ENCODE measurements around the gene OCRL. TPM values are rescaled to one million over a fixed set of nuclear protein-coding genes. Genes with fewer than 3 reads are reported as not detected.

The OCRL gene
- total RNA-seq = 2.2 TPM

DNA sequence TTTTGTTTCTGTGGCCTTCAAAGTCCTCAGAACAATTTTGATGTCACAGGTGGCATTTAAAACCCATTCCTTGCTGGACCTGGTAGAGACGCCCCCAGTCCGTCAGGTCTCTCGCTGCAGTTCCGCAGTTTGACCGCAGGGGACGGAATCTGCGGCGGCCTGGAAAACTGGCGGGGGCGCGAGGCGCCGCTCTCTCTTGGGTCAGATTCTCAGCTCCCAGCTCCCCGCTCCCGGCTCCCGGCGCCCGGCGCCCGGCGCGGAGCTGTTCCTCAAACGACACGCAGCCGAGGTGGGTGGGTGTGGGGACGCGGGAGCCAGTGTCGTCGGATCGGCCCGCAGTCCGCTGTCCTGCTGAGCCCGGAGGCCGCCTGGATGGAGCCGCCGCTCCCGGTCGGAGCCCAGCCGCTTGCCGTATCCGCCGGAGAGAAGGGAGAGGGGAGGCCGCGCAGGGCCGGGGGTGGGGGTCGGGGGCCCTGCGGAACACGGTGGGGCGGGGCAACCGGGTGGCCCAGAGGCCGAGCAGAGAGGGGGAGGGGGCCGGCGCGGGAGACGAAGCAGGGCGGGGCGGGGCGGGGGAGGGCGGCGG lies at the start of gene OCRL:
Gene OCRL, plus strand, starts transcription at position 192 of the 586 bp plus-strand sequence. Its CDS starts 181 bp downstream, at position 373.
- peak within 1 kb of the TSS; percentile 45 for H3K4me3 ChIP-seq (ENCODE audit: low read length)
- no peaks in the 10 kb centered on the region for H3K9me3 ChIP-seq (ENCODE audit: low read depth, low read length)
- H3K27me3 ChIP-seq (ENCODE audit: insufficient read depth, low read length) = no peaks in the 10 kb centered on the region
- H3K4me1 ChIP-seq (ENCODE audit: insufficient read depth, low read length) = peaks cover 6% of the 10 kb centered on the region

DNA sequence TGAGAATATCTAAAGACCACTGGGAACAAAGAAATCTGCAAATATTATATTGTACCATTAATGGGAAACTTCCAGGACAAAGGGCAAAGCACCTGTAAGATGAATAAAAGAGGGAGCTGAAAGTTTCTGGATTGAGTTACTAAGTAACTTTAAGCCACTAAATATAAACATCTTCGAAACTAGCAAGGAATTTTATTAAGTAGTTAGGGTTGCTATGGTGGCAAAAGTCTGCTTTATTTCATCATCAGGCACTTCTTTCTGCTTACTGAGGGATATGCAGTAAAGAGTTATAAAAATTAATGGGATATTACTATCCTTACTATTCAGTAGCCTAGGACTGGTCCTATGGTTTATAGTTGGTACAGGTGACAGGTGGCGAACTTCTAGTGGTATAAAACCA lies 49.7 kb upstream of the OCRL start:
- H3K9me3 ChIP-seq (ENCODE audit: low read depth, low read length) = no peaks in the 10 kb centered on the region
- no peaks in the 10 kb centered on the region for H3K27me3 ChIP-seq (ENCODE audit: insufficient read depth, low read length)
- H3K4me3 ChIP-seq (ENCODE audit: low read length) = no peak overlapping the region
- no peaks in the 10 kb centered on the region for H3K4me1 ChIP-seq (ENCODE audit: insufficient read depth, low read length)

DNA sequence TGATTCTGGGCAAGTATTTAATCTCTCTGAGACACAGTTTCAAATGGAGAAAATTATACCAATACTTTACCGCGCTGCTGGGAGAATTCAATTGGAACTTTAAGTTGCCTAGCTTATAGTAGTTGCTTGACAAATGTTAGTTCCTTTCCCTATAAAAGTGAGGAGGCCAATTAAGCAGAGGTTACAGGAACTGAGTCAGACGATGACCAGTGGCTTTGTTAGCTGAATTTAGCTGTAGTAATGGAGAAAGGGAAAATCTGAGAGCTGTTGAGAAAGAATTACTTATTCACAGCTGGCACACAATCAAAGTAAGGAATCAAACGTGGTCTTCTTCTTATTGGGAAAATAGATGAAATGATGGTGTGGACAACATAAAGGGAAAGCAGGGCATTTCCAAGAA lies 46.4 kb upstream of the OCRL start:
- Histone ChIP-seq H3K9me3 (ENCODE audit: low read depth, low read length) (no peaks in the 10 kb centered on the region), H3K4me1 (ENCODE audit: insufficient read depth, low read length) (no peaks in the 10 kb centered on the region), H3K4me3 (ENCODE audit: low read length) (no peak overlapping the region), H3K27me3 (ENCODE audit: insufficient read depth, low read length) (no peaks in the 10 kb centered on the region)

DNA sequence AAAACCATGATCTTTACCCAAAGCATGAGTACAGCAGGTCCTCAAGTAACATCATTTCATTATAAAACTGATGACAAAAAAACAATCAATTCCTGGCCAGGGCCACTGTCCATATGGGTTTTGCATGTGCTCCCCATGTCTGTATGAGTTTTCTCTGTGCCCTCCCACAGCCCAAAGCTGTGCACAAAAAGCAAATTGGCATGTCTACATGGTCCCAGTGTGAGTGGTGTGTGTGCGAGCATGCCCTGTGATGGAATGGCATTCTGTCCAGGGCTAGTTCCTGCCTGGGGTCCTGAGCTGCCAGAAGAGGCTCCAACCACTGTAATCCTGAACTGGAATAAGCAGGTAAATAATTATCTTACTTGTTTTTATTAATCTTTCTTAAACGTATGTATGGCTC lies 45.2 kb upstream of the OCRL start:
- H3K4me1 ChIP-seq (ENCODE audit: insufficient read depth, low read length) = no peaks in the 10 kb centered on the region

DNA sequence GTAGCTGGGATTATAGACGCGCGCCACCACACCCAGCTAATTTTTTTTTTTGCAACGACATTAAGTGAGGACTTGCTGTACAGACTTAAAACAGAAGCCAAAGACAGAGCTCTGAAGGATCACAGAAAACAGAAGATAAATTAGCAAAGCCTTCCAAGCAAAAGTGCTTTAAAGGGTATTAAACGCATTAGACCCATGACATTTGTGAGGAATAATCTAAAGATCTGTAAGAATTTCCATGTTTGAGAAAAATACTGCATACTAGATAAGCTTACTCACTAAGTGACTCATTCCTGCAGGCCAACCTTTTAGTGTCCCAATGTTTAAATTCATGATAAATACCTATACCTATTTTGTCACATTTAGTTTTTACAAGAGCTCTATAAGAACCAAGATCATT lies 44.2 kb upstream of the OCRL start:
- Histone ChIP-seq H3K4me1 (ENCODE audit: insufficient read depth, low read length) (no peaks in the 10 kb centered on the region), H3K4me3 (ENCODE audit: low read length) (no peak overlapping the region), H3K27me3 (ENCODE audit: insufficient read depth, low read length) (no peaks in the 10 kb centered on the region), H3K9me3 (ENCODE audit: low read depth, low read length) (no peaks in the 10 kb centered on the region)

More for the DNA sequence above, 45.2 kb upstream of the OCRL start:
- no peaks in the 10 kb centered on the region for H3K27me3 ChIP-seq (ENCODE audit: insufficient read depth, low read length)
- H3K9me3 ChIP-seq (ENCODE audit: low read depth, low read length) = no peaks in the 10 kb centered on the region
- no peak overlapping the region for H3K4me3 ChIP-seq (ENCODE audit: low read length)

DNA sequence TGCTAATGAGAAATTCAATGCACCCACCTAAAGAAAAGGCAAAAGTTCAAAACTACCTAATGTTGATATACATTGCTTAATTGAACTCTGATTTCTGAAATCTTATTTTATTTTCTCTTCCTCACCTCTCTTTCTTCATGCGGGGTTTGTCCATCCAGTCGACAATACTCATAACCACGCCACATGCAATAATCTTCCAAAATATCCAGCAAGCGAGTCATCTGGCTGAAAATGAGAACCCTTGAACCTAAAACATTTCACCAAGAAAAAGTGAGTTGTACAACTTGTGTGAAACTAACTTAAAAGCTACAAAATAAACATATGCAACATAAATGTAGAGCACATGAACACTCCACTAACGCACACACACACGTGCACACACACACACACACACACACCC lies 43.4 kb upstream of the OCRL start:
- H3K9me3 ChIP-seq (ENCODE audit: low read depth, low read length) = no peaks in the 10 kb centered on the region
- no peak overlapping the region for H3K4me3 ChIP-seq (ENCODE audit: low read length)
- no peaks in the 10 kb centered on the region for H3K4me1 ChIP-seq (ENCODE audit: insufficient read depth, low read length)
- no peaks in the 10 kb centered on the region for H3K27me3 ChIP-seq (ENCODE audit: insufficient read depth, low read length)

DNA sequence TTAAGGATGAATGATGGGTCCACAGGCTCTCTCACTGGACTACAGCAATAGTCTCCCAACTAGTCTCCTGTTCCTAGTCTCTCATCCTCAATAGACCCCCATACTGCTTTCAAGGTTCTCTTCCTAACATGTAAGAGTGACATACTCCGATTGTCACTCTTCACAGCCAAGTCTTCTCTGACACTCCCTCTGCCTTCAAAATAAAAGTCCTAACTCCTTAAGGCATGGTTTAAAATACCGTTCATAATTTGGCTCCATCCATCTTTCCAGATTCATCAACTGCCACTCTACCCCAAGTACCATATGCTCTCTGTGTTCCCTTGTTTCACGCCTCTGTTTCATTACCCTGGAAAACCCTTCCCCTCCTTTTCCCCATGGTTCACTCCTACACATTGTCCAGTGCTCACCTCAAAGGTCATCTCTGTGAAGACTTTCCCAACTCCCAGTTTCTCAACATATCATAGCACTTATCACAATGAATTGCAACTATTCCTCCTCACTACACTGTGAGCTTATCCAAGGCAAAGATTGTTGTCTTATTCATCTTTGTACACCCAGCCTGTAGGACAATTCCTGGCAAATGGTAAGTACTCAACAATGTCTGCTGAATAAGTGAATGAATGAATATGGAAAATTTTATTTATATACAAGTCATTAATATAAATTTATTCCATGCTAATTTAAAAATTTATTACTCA lies 42.8 kb upstream of the OCRL start:
- Histone ChIP-seq H3K27me3 (ENCODE audit: insufficient read depth, low read length) (no peaks in the 10 kb centered on the region), H3K4me3 (ENCODE audit: low read length) (no peak overlapping the region), H3K4me1 (ENCODE audit: insufficient read depth, low read length) (no peaks in the 10 kb centered on the region), H3K9me3 (ENCODE audit: low read depth, low read length) (no peaks in the 10 kb centered on the region)

DNA sequence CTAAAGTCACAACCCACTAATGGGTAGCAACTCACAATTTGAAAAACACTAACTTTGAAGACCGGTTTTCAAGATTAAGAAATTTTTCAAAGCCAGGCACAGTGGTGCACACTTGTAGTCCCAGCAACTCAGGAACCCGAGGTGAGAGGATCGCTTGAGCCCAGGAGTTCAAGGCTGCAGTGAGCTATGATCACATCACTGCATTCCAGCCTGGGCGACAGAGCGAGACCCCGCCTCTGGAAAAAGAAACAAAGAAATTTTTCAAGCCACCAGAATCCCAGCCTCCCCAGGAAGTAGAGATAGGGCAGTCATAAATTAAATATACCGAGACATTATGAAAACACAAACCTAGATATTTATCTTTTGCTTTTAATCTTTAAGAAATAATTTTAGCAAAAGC lies 29.7 kb upstream of the OCRL start:
- Histone ChIP-seq H3K27me3 (ENCODE audit: insufficient read depth, low read length) (no peaks in the 10 kb centered on the region), H3K4me1 (ENCODE audit: insufficient read depth, low read length) (no peaks in the 10 kb centered on the region), H3K9me3 (ENCODE audit: low read depth, low read length) (no peaks in the 10 kb centered on the region)

DNA sequence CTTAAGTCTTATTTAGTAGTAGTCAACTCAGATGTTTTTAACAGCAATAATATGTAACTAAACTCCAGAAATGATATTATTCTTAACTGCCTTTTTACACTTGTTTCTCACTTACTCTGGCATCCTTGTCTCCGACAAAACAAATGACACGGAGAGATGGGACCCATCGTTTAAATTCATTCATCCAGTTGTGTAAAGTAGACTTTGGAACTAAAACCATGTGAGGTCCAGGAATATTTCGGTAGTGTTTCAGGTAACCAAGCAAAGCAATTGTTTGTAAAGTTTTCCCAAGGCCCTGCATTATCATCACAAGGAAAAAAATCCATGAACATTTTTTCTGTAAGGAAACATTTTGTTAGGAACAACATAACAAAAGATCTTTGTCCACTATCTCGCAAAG lies 28.4 kb upstream of the OCRL start:
- Histone ChIP-seq H3K27me3 (ENCODE audit: insufficient read depth, low read length) (peaks cover 3% of the 10 kb centered on the region), H3K9me3 (ENCODE audit: low read depth, low read length) (no peaks in the 10 kb centered on the region), H3K4me1 (ENCODE audit: insufficient read depth, low read length) (no peaks in the 10 kb centered on the region), H3K4me3 (ENCODE audit: low read length) (no peak overlapping the region)

More for the DNA sequence above, 29.7 kb upstream of the OCRL start:
- no peak overlapping the region for H3K4me3 ChIP-seq (ENCODE audit: low read length)

DNA sequence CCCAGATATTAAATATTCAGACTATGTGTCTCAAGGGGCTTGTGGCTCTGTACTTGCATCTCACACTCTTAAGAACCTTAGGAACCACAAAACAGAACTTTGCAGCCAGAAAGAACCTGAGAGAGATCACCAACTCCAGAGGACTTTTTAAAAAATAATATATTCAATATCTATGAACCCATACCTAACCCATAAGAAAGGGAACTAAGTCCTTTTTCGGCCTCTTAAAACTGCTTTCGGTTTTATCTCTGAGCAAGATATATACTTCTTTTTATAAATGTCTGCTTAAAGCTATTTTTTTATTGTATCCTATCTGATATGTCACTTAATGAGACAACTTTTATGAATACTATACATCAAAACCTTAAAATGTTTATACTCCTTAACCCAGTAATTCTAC lies 27.6 kb upstream of the OCRL start:
- H3K4me3 ChIP-seq (ENCODE audit: low read length) = no peak overlapping the region
- H3K4me1 ChIP-seq (ENCODE audit: insufficient read depth, low read length) = no peaks in the 10 kb centered on the region
- no peaks in the 10 kb centered on the region for H3K9me3 ChIP-seq (ENCODE audit: low read depth, low read length)
- H3K27me3 ChIP-seq (ENCODE audit: insufficient read depth, low read length) = peaks cover 3% of the 10 kb centered on the region

DNA sequence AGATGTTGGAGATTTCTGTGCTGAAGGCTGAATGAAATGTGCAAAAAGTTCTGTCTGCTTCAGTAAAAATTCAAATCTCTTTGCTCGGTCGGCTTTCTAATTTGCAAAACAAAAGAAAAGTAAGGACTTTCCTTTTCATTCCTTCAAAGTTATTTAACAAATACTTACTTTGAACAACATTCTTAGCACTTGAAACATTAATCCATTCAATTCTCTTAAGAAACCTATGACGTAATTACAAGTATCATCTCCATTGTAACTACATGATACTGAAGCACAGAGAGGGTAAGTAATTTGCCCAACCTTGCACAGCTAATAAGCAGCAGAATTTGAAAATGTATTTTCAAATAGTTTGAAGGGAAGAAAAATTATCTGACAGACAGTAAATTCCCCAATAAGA lies 23.7 kb upstream of the OCRL start:
- Histone ChIP-seq H3K4me3 (ENCODE audit: low read length) (no peak overlapping the region), H3K27me3 (ENCODE audit: insufficient read depth, low read length) (peaks cover 10% of the 10 kb centered on the region), H3K4me1 (ENCODE audit: insufficient read depth, low read length) (no peaks in the 10 kb centered on the region), H3K9me3 (ENCODE audit: low read depth, low read length) (no peaks in the 10 kb centered on the region)

DNA sequence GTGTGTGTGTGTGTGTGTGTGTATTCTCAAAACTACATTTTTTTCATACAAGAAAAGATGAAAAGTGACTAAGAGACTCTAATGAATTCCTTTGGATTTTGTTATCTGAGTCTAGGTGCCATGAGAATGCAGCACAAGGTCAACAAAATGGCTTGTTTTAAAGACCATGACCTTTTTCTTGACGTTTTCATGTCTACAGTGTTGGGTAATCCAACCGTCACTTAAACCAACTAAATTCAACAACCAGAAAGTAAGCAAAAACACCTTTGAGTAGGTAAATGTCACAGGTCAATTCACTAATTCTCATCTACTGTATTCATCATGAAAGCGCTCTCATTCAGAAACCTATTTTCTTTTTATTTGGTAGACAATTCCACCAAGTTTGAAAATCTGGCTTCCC lies 19.9 kb upstream of the OCRL start:
- no peak overlapping the region for H3K4me3 ChIP-seq (ENCODE audit: low read length)
- no peaks in the 10 kb centered on the region for H3K9me3 ChIP-seq (ENCODE audit: low read depth, low read length)
- H3K27me3 ChIP-seq (ENCODE audit: insufficient read depth, low read length) = peaks cover 18% of the 10 kb centered on the region
- H3K4me1 ChIP-seq (ENCODE audit: insufficient read depth, low read length) = no peaks in the 10 kb centered on the region

DNA sequence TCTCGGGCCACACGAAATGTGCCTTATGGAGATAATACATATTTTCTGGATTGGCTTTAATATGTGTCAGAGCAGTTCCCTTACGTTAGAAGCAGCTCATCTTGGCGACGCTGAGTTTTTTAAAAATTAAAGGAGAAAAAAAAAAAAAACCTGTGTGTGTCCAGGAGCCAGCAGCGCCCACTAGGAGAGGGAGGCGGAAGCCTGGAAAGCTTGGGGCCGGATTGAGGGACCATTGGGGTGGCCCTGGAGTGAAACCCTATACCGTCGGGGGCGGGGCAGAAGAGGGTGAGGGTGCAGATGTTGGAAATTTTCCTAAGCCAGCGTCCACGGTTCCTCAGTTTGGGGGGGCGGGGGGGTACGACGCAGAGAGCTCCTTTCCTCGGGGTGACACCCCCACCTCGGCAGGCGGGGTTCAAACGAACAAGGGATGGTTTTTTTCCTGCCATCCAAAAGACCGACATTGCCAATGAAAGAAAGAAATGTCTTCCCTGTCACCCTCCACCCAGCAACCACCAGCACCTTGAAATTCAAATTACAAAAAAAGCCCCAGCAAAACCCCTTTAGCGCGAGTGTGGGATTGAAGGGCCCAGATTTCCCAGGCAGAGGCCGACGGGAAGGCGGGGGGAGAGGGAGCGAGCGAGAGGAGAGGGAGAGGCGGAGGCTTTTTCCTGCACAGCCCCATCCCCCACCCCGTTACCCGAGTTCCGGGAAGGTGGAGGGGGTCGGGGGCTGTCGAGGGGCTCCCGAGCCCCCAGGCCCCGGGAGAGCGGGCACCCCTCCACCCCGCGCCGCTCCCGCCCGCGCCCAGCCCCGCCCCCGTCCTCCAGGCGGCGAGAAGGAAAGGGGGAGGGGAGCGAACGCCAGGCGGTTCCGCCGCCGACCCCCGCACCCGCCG lies 17.6 kb upstream of the OCRL start:
- Histone ChIP-seq H3K4me3 (ENCODE audit: low read length) (peak overlapping the region; percentile 32), H3K4me1 (ENCODE audit: insufficient read depth, low read length) (no peaks in the 10 kb centered on the region), H3K27me3 (ENCODE audit: insufficient read depth, low read length) (peaks cover 15% of the 10 kb centered on the region), H3K9me3 (ENCODE audit: low read depth, low read length) (no peaks in the 10 kb centered on the region)

DNA sequence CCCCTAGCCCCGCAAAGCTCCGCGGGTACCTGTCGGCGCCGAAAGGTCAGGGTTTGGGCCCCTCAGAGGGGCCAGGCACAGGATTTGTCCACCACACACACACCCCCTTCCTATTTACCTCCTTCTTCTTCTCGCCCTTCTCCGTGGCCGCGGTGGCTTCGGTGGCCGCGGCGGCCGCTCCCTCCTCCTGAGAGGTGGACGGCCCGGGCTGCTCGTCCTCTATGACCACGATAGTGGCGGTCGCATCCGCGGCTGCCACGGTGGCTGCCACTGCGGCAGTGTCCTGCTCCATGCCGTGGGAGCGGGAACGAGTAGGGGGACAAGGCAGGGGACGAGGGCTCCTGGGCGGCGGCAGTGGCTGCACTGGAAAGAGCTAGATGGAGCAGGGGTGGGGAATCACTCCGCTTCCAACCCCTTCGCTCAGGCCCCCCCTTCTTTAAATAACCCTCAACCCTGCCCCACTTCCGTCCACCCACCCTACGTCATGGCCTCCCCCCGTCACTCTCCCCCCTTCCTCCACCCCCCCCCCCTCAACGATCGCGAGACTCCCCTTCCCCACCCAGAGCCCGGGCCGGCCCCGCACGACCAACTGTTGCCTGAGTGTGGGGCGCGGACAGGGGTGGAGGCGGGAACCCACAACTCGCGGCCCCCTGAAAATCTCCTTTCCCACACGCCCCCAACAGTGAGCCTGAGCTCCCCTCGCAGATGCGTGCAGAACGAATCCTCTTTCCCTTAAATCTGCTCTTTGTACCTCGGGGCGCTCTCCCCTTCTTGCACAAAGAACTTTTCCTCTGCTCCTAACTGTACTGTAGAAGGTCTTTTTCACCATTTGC lies 16.8 kb upstream of the OCRL start, which contains the start of gene SMARCA1:
Gene SMARCA1, minus strand, starts transcription at position 412 of the 833 bp plus-strand sequence. Its CDS starts 120 bp downstream, at position 292.
- Histone ChIP-seq H3K4me3 (ENCODE audit: low read length) (peak within 1 kb of the TSS; percentile 32), H3K27me3 (ENCODE audit: insufficient read depth, low read length) (peaks cover 13% of the 10 kb centered on the region), H3K9me3 (ENCODE audit: low read depth, low read length) (no peaks in the 10 kb centered on the region), H3K4me1 (ENCODE audit: insufficient read depth, low read length) (no peaks in the 10 kb centered on the region)
